NCI-H146 treated with DMSO at 0.1 percent for 48 hours (cell line): ENCODE results near the gene BCL11B.

Experiments
- DNase-seq: peaks from one replicate; lab custom pipeline; 2025; ENCODE audit not compliant: unreplicated experiment; lab: John Stamatoyannopoulos, UW

The BCL11B gene

GRCh38 chr14:99226687-99227086 lies 45.3 kb downstream of the BCL11B start:
- no peak for DNase-seq

- no peak for DNase-seq
These were observed 46.4 kb downstream of the BCL11B start for GRCh38 chr14:99225436-99226203.

DNA sequence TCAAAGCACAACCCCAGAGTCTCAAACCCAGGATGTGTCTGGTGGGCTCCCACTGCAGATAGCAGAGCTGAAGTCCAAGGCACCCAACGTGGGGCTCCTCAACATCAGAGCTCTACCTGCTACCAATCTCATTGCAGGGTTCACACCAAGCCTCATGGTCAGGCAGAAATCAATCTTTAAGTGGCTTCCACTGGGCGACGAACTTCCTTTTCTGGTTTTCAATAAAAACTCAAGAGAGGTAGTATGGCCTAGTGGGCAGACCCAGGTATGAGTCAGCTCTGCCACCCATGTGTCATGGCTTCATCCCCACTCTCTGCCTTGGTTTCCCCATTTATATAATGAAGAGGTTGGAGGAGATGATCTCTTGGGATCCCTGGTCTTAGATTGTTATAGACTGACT lies 47.0 kb downstream of the BCL11B start:
- DNase-seq, result no peak

GRCh38 chr14:99224116-99224910 lies 47.7 kb downstream of the BCL11B start:
- DNase-seq, result no peak

GRCh38 chr14:99221445-99221844 lies 50.6 kb downstream of the BCL11B start:
- no peak for DNase-seq

DNA sequence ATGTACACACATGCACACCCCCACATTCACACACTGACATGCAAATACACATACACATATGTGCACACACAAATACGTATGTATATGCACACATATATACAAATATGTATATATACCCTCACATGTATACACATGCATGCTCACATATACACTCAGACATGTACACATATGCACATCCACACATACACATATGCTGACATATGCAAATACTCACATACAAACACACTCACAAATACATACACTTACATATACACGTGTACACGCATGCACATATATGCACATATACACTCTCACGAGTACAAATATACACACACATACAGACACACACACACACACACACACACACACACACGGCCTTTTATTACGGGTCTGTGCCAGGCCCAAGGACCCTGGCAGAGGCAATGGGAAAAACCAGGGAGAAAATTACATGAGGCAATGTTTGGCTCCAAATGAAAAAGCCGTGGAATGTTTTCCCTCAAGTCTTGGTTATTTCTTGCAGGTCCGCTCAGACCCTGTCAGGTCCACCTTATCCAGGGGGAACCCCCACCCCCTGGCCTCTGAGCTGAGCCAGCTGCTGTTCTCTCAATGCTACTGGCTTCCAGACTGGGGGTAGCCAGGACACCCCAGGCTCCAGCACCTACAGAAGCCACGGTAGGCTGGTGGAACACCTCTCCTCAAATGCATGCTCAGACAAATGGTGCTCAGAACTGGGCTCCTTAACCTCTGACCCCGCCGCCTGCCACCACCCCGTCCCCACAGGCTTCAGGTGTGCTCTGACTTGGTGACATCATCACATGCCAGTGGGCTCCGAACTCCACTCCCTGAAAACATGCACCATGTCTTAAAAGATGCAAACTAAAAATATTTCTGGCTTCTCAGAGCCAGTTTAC lies 54.7 kb downstream of the BCL11B start:
- DNase-seq, result no peak

DNA sequence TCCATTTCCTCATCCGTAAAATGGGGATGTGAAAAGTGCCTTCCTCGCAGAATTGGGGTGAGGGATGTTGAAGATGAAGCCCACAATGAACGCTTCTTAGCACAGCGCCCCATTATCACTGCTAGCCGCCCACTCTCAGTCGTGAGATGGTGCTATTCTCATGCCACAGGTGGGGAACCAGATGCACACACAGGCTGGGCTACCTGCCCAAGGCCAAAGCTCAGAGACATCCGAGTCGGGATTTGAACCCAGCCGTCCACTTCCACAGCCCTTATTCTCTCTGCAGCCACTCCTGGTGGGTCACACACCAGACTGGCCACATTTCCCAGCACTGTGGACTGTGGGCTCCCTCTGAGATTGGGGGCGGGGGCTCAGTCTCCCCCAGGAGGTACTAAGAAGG lies 55.8 kb downstream of the BCL11B start:
- no peak for DNase-seq

DNA sequence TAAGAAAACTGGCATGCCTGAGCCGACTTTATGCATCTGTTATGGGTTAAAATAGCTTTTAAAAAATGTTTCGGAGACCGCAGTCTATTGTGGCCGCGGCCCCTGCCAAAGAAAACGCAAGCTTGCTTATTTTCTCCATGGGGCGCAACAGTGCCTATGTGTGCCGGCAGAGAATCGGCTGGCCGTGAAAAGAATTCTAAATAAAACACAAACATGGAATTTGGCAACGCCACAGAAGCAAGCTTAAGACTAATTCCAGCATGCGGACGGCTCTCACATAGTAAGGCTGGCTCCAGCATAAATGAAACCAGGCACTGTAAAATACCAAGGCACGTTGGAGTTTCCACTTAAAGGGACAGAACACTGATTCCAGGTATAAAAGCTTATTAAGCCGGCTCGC lies 56.7 kb downstream of the BCL11B start:
- DNase-seq, result no peak

GRCh38 chr14:99214701-99215100 lies 57.3 kb downstream of the BCL11B start:
- no peak for DNase-seq

GRCh38 chr14:99213527-99213971 lies 58.4 kb downstream of the BCL11B start:
- DNase-seq, result no peak

GRCh38 chr14:99213101-99213500 lies 58.9 kb downstream of the BCL11B start:
- DNase-seq, result no peak

- DNase-seq, result no peak
These were observed 59.4 kb downstream of the BCL11B start for GRCh38 chr14:99212646-99213045.

- no peak for DNase-seq
These were observed 59.8 kb downstream of the BCL11B start for GRCh38 chr14:99212199-99212598.

GRCh38 chr14:99211410-99211809 lies 60.6 kb downstream of the BCL11B start:
- DNase-seq, result no peak

- DNase-seq, result no peak
These were observed 61.7 kb downstream of the BCL11B start for GRCh38 chr14:99210333-99210732.

GRCh38 chr14:99209409-99209808 lies 62.6 kb downstream of the BCL11B start:
- no peak for DNase-seq

DNA sequence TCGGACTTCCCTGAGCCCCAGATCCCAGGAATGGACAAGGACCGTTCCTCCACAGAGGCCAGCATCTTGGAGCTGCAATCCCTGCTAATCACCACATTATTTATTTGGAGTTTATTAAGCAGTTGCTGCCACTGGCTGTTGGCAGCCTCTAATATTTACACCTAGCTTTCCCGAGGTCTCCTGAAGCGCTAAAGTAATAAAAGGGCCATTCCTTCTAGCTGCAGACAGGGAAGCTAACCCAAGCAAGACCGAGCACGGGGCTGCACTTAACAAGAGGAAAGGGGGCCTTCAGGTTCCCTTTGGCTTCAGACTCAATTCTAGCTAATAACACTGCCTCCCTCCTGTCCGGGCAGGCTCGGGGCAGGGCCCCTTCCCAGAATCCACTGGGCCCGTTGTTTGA lies 63.7 kb downstream of the BCL11B start:
- DNase-seq, result no peak

DNA sequence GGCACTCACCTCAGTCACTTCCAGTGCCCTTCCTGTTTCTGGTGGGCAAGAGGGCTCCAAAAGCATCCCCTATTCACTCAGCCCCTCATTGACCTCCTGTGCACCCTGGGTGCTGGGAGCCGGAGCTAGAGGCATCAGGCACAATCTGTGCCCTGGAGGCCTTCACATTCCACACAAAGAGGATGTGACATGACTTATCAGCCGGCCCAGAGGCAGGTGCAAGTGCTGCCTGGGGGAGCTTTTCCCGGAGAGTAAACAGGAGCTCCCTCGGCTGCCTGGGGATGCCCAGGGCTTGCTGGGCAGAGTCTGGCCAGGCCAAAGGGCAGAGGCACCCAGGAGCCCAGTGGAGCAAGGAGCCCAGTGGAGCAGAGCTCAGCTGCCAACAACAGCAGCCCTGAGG lies 64.5 kb downstream of the BCL11B start:
- DNase-seq, result no peak

DNA sequence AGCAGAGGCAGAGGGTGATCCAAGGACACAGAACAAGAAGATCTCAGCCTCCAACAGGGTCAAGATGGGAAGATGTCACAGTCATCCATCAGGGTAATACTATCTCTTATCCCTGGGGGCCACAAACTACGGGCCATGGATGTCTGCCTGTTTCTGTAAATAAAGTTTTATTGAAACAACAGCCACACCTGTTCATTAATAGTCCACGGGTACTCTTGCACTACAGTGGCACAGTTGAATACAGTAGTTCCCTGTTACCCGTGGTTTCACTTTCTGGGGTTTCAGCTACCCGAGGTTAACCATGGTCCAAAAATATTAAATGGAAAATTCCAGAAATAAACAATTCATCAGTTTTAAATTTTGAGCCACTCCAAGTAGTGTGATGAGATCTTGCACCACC lies 65.9 kb downstream of the BCL11B start:
- DNase-seq, result no peak

- DNase-seq, result no peak
These were observed 66.8 kb downstream of the BCL11B start for GRCh38 chr14:99205086-99205688.

- no peak for DNase-seq
These were observed 68.2 kb downstream of the BCL11B start for GRCh38 chr14:99203801-99204200.
